K562 (cell line): ENCODE results near the gene TTC27. TPM values are rescaled to one million over a fixed set of nuclear protein-coding genes. Genes with fewer than 3 reads are reported as not detected.

ENCODE experiments used
- ATAC-seq: fragments of 200-7000 bp; cut with Tn5 transposase; 3 replicates; pipeline ENCODE4 v1.9.1; 2020; ENCODE audit warnings: moderate library complexity
- BruUV-seq: library from RNA; stranded (reverse); fragments of 400-500 nt; replicated peaks from 2 replicates; lab custom pipeline; 2021; lab: Mats Ljungman, UMichigan
- CTCF ChIA-PET: fragments of 300-600 bp; formaldehyde crosslinking; extraction: SDS; loops from one replicate; lab custom pipeline; 2021; ENCODE audit warnings: low intra/inter-chr PET ratio; lab: Yijun Ruan, JAX
- POLR2A ChIA-PET: fragments of 300-600, 350-650 bp; sonication (Branson Sonifier 250); formaldehyde crosslinking; extraction: SDS; loops from one replicate; lab custom pipeline; 2021; ENCODE audit warnings: antibody characterized with exemption, inconsistent platforms; lab: Yijun Ruan, JAX
- DNase-seq, 4 experiments: peaks; one replicate each; pipeline versions ENCODE4 v3.0.0 to v3.0.0-alpha.2; 2011 to 2018; ENCODE audit warnings: low spot score in 3 of 4, mixed read lengths in 3 of 4; ENCODE audit errors: extremely low read depth in 1 of 4
- FAIRE-seq: peaks from 2 replicates; lab custom pipeline; 2011; peaks lifted over from hg19 to GRCh38; lab: Jason Lieb, UNC
- H2AFZ ChIP-seq: 2 replicates; pipeline ENCODE4 v1.6.0; 2011; ENCODE audit warnings: low read depth, low read length, control low read depth, inconsistent platforms
- H3K27ac ChIP-seq: fragments of 200-600 bp; 3 replicates; pipeline ENCODE4 v1.8.0; 2011; ENCODE audit warnings: low read depth, mild to moderate bottlenecking, control low read depth, inconsistent platforms, low read length, moderate library complexity, mixed read lengths; ENCODE audit errors: extremely low read depth
- H3K27me3 ChIP-seq, 2 experiments: fragments of 300-600 bp in 1 of 2; 2 replicates in 1 of 2; 3 replicates in 1 of 2; pipeline versions ENCODE4 v1.6.0 to v1.8.0; 2011; ENCODE audit warnings: inconsistent platforms in 2 of 2, low read length in 2 of 2, mild to moderate bottlenecking in 1 of 2, mixed read lengths in 1 of 2, moderate library complexity in 1 of 2; ENCODE audit not compliant: control insufficient read depth in 2 of 2, insufficient read depth in 2 of 2
- H3K36me3 ChIP-seq: fragments of 300-600 bp; 3 replicates; pipeline ENCODE4 v1.8.0; 2011; ENCODE audit warnings: mild to moderate bottlenecking, low read length, inconsistent platforms; ENCODE audit not compliant: control insufficient read depth, insufficient read depth
- H3K4me1 ChIP-seq, 2 experiments: fragments of 200-600 bp in 1 of 2; replicated peaks in 1 of 2; 2 replicates in 1 of 2; 3 replicates in 1 of 2; pipeline versions ENCODE4 v1.5.1 to v1.8.0; 2011; ENCODE audit warnings: inconsistent platforms in 2 of 2, low read length in 2 of 2, mild to moderate bottlenecking in 1 of 2, mixed read lengths in 1 of 2, moderate library complexity in 1 of 2; ENCODE audit not compliant: control insufficient read depth in 2 of 2, insufficient read depth in 2 of 2
- H3K4me2 ChIP-seq: 2 replicates; pipeline ENCODE4 v1.6.1; 2011; ENCODE audit warnings: low read length, control low read depth, inconsistent platforms, mixed read lengths; ENCODE audit not compliant: insufficient read depth
- H3K4me3 ChIP-seq: fragments of 200-600 bp; sonication (generic), shearing (Covaris generic); 2 replicates; pipeline ENCODE4 v1.5.1; 2016; ENCODE audit warnings: control low read depth, inconsistent platforms
- H3K79me2 ChIP-seq: fragments of 200-600 bp; 3 replicates; pipeline ENCODE4 v1.8.0; 2011; ENCODE audit warnings: low read length, inconsistent platforms; ENCODE audit not compliant: control insufficient read depth, insufficient read depth
- H3K9ac ChIP-seq, 2 experiments: 2 replicates each; pipeline versions ENCODE4 v1.6.0 to v1.6.1; 2011; ENCODE audit warnings: low read depth in 2 of 2, low read length in 2 of 2, control low read depth in 1 of 2, inconsistent platforms in 1 of 2, mild to moderate bottlenecking in 1 of 2, mixed read lengths in 1 of 2; ENCODE audit not compliant: insufficient read depth in 1 of 2
- H3K9me1 ChIP-seq: one replicate; pipeline ENCODE4 v1.6.0; 2011; ENCODE audit warnings: inconsistent platforms, mild to moderate bottlenecking, low read length, moderate library complexity; ENCODE audit not compliant: control insufficient read depth, insufficient read depth
- H3K9me3 ChIP-seq: replicated peaks from 2 replicates; pipeline ENCODE4 v1.5.1; 2011; ENCODE audit warnings: low read depth, low read length, inconsistent platforms; ENCODE audit not compliant: control insufficient read depth, insufficient read depth
- H4K20me1 ChIP-seq: replicated peaks from 2 replicates; pipeline ENCODE4 v1.6.1; 2011; ENCODE audit warnings: low read length, inconsistent platforms, mixed read lengths; ENCODE audit not compliant: control insufficient read depth, insufficient read depth
- C11orf30 ChIP-seq: fragments of 450-650 bp; IDR thresholded peaks from 2 replicates; pipeline ENCODE4 v1.6.1; 2016; ENCODE audit warnings: low read depth, mild to moderate bottlenecking
- CREM ChIP-seq: IDR thresholded peaks from 2 replicates; pipeline ENCODE4 v1.6.1; 2014; ENCODE audit warnings: antibody characterized with exemption, low read depth
- DLX4 ChIP-seq: fragments of 250-450 bp; sonication (Bioruptor Pico); IDR thresholded peaks from 2 replicates; pipeline ENCODE4 v1.6.1; 2021; ENCODE audit warnings: mild to moderate bottlenecking
- HNRNPK ChIP-seq: fragments of 200-400 bp; formaldehyde crosslinking; IDR thresholded peaks from one replicate; pipeline ENCODE4 v1.6.1; 2018; ENCODE audit warnings: mild to moderate bottlenecking, low read depth, low read length; ENCODE audit not compliant: poor library complexity, severe bottlenecking
- PCBP1 ChIP-seq: fragments of 200-400 bp; formaldehyde crosslinking; IDR thresholded peaks from 2 replicates; pipeline ENCODE4 v1.6.1; 2018; ENCODE audit warnings: mild to moderate bottlenecking, low read depth, low read length; ENCODE audit not compliant: poor library complexity, severe bottlenecking
- PCBP2 ChIP-seq: fragments of 200-400 bp; formaldehyde crosslinking; IDR thresholded peaks from 2 replicates; pipeline ENCODE4 v1.6.1; 2018; ENCODE audit warnings: low read length, low read depth, mild to moderate bottlenecking, moderate library complexity; ENCODE audit not compliant: poor library complexity, severe bottlenecking
- ZNF316 ChIP-seq: fragments of 450-650 bp; IDR thresholded peaks from 2 replicates; pipeline ENCODE4 v1.6.1; 2016
- WGBS: fragments of 100-300 bp; shearing (Covaris generic); methylation state at CpG from one replicate; pipeline ENCODE4 v1.1.6; 2016; ENCODE audit warnings: low coverage, mixed read lengths; ENCODE audit not compliant: insufficient coverage; ENCODE audit errors: missing lambda C conversion rate; 5-methylcytosine and 5-hydroxymethylcytosine counted together
- in situ Hi-C: fragments of 300-500 bp; cut with MboI; formaldehyde crosslinking; loops from 4 replicates; pipeline ENCODE4 v1.15.0; 2018; ENCODE audit warnings: inconsistent platforms, mixed read lengths
- intact Hi-C: fragments of 100-400 bp; cut with micrococcal nuclease; formaldehyde crosslinking; loops from 2 replicates; pipeline ENCODE4 v1.14.2; 2022
- polyA plus RNA-seq, 8 experiments: library from polyadenylated mRNA; depleted of rRNA in 4 of 8; stranded (reverse) in 5 of 8; unstranded in 3 of 8; fragments of >200 nt; fragmentation: Nextera tagmentation in 2 of 8; fragmentation: Illumina TruSeq in 1 of 8; extraction: Ambion mirVana in 2 of 8; extraction: Trizol in 1 of 8; gene quantifications; 2 replicates each; pipeline versions ENCODE4 v1.2.1 to v1.2.3, GENCODE V29; 2011 to 2014; ENCODE audit warnings: inconsistent platforms in 1 of 8, missing spikeins in 1 of 8
- total RNA-seq, 7 experiments: library from RNA; depleted of rRNA in 6 of 7; stranded (reverse); fragments of >200 nt in 6 of 7; fragmentation: Illumina TruSeq in 2 of 7; extraction: Trizol in 2 of 7; gene quantifications; 2 replicates each; pipeline versions ENCODE4 v1.2.1 to v1.2.3, GENCODE V29; 2011 to 2021; ENCODE audit warnings: low replicate concordance in 1 of 7

The TTC27 gene
- total and polyA plus RNA-seq, 9 of the 15 experiments (the other 6 are each of a cell fraction or from before 2014, with no cell fraction given): 44.3 to 93.4 (median 57.3) TPM

- Histone ChIP-seq H3K4me1 (no peaks in the 10 kb centered on the region), H3K9ac (no peak overlapping the region), H3K27me3 (no peaks in the 10 kb centered on the region), H3K79me2 (no peaks in the 10 kb centered on the region), H3K4me2 (no peak overlapping the region), H3K9me3 (no peaks in the 10 kb centered on the region), H3K27ac (no peak overlapping the region), H3K36me3 (peaks cover 27% of the 10 kb centered on the region; the same call in 2 of the 3 replicates), H3K9me1 (no peaks in the 10 kb centered on the region), H2AFZ (no peak overlapping the region), H4K20me1 (no peaks in the 10 kb centered on the region), H3K4me3 (no peak overlapping the region)
- TF ChIP-seq DLX4 (CRISPR knock-in tag) (no peak), ZNF316 (peak; percentile 53; the same call in 1 of the 2 replicates), C11orf30 (peak; percentile 48; the same call in 1 of the 2 replicates)
- BruUV-seq: no TSS peak
- intact Hi-C loops: no loop called here
- FAIRE-seq (no peak), DNase-seq (no peak), ATAC-seq (no peak)
- ChIA-PET POLR2A (no interaction called here), CTCF (no interaction called here)
- 100% methylated on average over 1 of the region's 1 CpG for WGBS
- in situ Hi-C loops: no loop called here
Observed at GRCh38 chr2:32666704-32667103, 38.9 kb downstream of the TTC27 start.

DNA sequence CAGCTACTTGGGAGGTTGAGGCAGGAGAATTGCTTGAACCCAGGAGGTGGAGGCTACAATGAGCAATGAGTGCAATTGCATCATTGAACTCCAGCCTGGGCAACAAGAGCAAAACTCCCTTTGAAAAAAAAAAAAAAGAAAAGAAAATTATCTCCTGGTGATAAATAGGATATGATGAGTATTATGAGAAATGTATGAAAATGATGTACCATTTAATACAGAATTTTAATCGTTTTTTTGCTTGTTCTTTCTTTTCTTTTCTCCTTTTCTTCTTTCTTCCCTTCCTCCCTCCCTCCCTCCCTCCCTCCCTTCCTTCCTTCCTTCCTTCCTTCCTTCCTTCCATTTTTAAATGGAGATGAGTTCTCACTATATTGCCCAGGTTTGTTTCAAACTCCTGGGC is 40.4 kb downstream of the TTC27 start:
- Histone ChIP-seq H2AFZ (no peak overlapping the region), H3K27me3 (no peaks in the 10 kb centered on the region), H4K20me1 (no peaks in the 10 kb centered on the region), H3K4me1 (no peaks in the 10 kb centered on the region), H3K27ac (no peak overlapping the region), H3K4me3 (no peak overlapping the region), H3K79me2 (no peaks in the 10 kb centered on the region), H3K9me3 (no peaks in the 10 kb centered on the region), H3K4me2 (no peak overlapping the region), H3K36me3 (peaks cover 41% of the 10 kb centered on the region; the same call in 2 of the 3 replicates), H3K9me1 (no peaks in the 10 kb centered on the region), H3K9ac (no peak overlapping the region)
- no peak for ATAC-seq
- no TSS peak for BruUV-seq
- no peak for DNase-seq
- in situ Hi-C loops (no loop called here), intact Hi-C loops (no loop called here)
- CTCF ChIA-PET: interaction anchor here (0.7 kb wide), 1 partner anchor 690 kb away, joined by 4 read pairs; no protein-coding TSS in a partner anchor
- no CpG with 5 or more reads among the region's 1 CpG for WGBS
- no peak for FAIRE-seq
- TF ChIP-seq HNRNPK (peak; percentile 90), CREM (no peak), PCBP1 (peak; percentile 64), PCBP2 (peak; percentile 97)
- POLR2A ChIA-PET: interaction anchor here (0.6 kb wide), 1 partner anchor 29 kb away, joined by 3 read pairs; no protein-coding TSS in a partner anchor
